CD4-positive, alpha-beta memory T cell (primary cell): ENCODE data around the gene ENO1. TPM values are rescaled to one million over a fixed set of nuclear protein-coding genes. Genes with fewer than 3 reads are reported as not detected.
"Not testable (repeated sequence)": the region's sequence is repeated elsewhere in the genome, so short reads cannot be mapped to it uniquely, and the experiment has no call there.

Experiments
- CTCF ChIA-PET: fragments of 350-600 bp; sonication (Branson Sonifier 250); formaldehyde crosslinking; loops from one replicate; lab custom pipeline; 2021; ENCODE audit warnings: inconsistent platforms; ENCODE audit not compliant: partially characterized antibody; lab: Charles Lee
- POLR2A ChIA-PET: fragments of 350-600 bp; sonication (Branson Sonifier 250); formaldehyde crosslinking; loops from one replicate; lab custom pipeline; 2021; ENCODE audit not compliant: partially characterized antibody; lab: Charles Lee
- DNase-seq, 5 donors: peaks; one replicate each; pipeline versions ENCODE4 v3.0.0 to v3.0.0-alpha.2; 2020 to 2022; ENCODE audit warnings: mixed read lengths in 1 of 5
- H3K27ac ChIP-seq: one replicate; pipeline ENCODE4 v1.7.0; 2013; ENCODE audit warnings: low read depth, low read length
- H3K27me3 ChIP-seq: 2 replicates; pipeline ENCODE4 v1.7.0; 2013; ENCODE audit warnings: mild to moderate bottlenecking, low read length, moderate library complexity; ENCODE audit not compliant: insufficient read depth
- H3K36me3 ChIP-seq: 2 replicates; pipeline ENCODE4 v1.7.0; 2013; ENCODE audit warnings: mild to moderate bottlenecking, low read length, moderate library complexity; ENCODE audit not compliant: insufficient read depth
- H3K4me1 ChIP-seq: 2 replicates; pipeline ENCODE4 v1.7.0; 2013; ENCODE audit warnings: mild to moderate bottlenecking, low read length, moderate library complexity; ENCODE audit not compliant: insufficient read depth
- H3K4me3 ChIP-seq, 2 donors: one replicate each; pipeline ENCODE4 v1.7.0; 2013; ENCODE audit warnings: low read length in 2 of 2, mild to moderate bottlenecking in 1 of 2
- H3K9me3 ChIP-seq, 2 donors: one replicate each; pipeline ENCODE4 v1.7.0; 2013; ENCODE audit warnings: low read length in 2 of 2, control low read depth in 1 of 2; ENCODE audit not compliant: control insufficient read depth in 1 of 2
- H3K27ac Mint-ChIP-seq, 7 donors: one replicate each; pipeline ENCODE4 v1.8.0; 2020 to 2021; ENCODE audit warnings: mixed read lengths in 7 of 7, mild to moderate bottlenecking in 6 of 7, inconsistent platforms in 3 of 7, moderate library complexity in 3 of 7
- H3K27me3 Mint-ChIP-seq, 2 donors: one replicate each; pipeline ENCODE4 v1.8.0; 2020 to 2021; ENCODE audit warnings: mixed read lengths in 2 of 2
- H3K36me3 Mint-ChIP-seq, 2 donors: one replicate each; pipeline ENCODE4 v1.8.0; 2020 to 2021; ENCODE audit warnings: mixed read lengths in 2 of 2, inconsistent platforms in 1 of 2, mild to moderate bottlenecking in 1 of 2
- H3K4me1 Mint-ChIP-seq, 4 donors: one replicate each; pipeline ENCODE4 v1.8.0; 2020 to 2021; ENCODE audit warnings: mixed read lengths in 4 of 4, mild to moderate bottlenecking in 1 of 4
- H3K4me3 Mint-ChIP-seq, 8 donors: one replicate each; pipeline ENCODE4 v1.8.0; 2020 to 2021; ENCODE audit warnings: mixed read lengths in 8 of 8, mild to moderate bottlenecking in 7 of 8, moderate library complexity in 6 of 8, inconsistent platforms in 3 of 8
- H3K9me3 Mint-ChIP-seq, 8 donors: one replicate each; pipeline ENCODE4 v1.8.0; 2020 to 2021; ENCODE audit warnings: mixed read lengths in 8 of 8, mild to moderate bottlenecking in 5 of 8, inconsistent platforms in 3 of 8, moderate library complexity in 1 of 8
- intact Hi-C: fragments of 100-400 bp; cut with micrococcal nuclease; formaldehyde crosslinking; loops from one replicate; pipeline ENCODE4 v1.15.1; 2023
- polyA plus RNA-seq, 2 donors: library from polyadenylated mRNA; unstranded; fragments of 300-500 nt; fragmentation: Illumina TruSeq; gene quantifications; one replicate each; pipeline ENCODE4 v1.2.3, GENCODE V29; 2021
- total RNA-seq, 2 experiments: library from RNA; stranded (reverse); gene quantifications; one replicate each; pipeline ENCODE4 v1.2.3, GENCODE V29; 2021

ENO1 gene
- total RNA-seq, result 100 to 1,000 TPM; 291 to 305 TPM
- 1,000 to 10,000 TPM; 1,071 to 1,157 TPM for polyA plus RNA-seq

GRCh38 chr1:8878448-8878697, at the start of gene ENO1:
Gene ENO1 (minus strand): TSS chr1:8878686. CDS start chr1:8874908, 3,778 bp downstream.
- H3K4me1 Mint-ChIP-seq, result peaks cover 28 to 64% (median 38%) of the 10 kb centered on the region in 4 donors
- peaks cover 51% of the 10 kb centered on the region for H3K4me1 ChIP-seq
- H3K9me3 Mint-ChIP-seq, result no peaks in the 10 kb centered on the region
- H3K27ac ChIP-seq, result peak within 1 kb of the TSS; percentile 89
- H3K27me3 ChIP-seq, result no peaks in the 10 kb centered on the region
- peak within 1 kb of the TSS; percentile 94 to 99 (median 97) for H3K27ac Mint-ChIP-seq
- intact Hi-C loops, result loop anchor here (1.0 to 5.0 kb wide), 5 partner anchors 19 to 917 kb away; partner anchors contain the start of genes GPR157, PARK7 and RERE
- peaks cover 16 to 43% of the 10 kb centered on the region in 2 donors for H3K36me3 Mint-ChIP-seq
- CTCF ChIA-PET, result interaction anchor here (1.0 to 8.4 kb wide), 2 partner anchors 17 to 41 kb away, joined by 3 to 118 read pairs; no protein-coding TSS in a partner anchor
- no peaks in the 10 kb centered on the region for H3K9me3 ChIP-seq
- no peak for DNase-seq
- H3K4me3 ChIP-seq, result peak within 1 kb of the TSS; percentile 73 to 94
- POLR2A ChIA-PET, result interaction anchor here (0.7 to 4.0 kb wide), 20 partner anchors 10 to 751 kb away, joined by 3 to 47 read pairs (median 4); partner anchors contain the start of gene RERE
- no peaks in the 10 kb centered on the region for H3K27me3 Mint-ChIP-seq
- peak within 1 kb of the TSS; percentile 93 to 97 (median 95) for H3K4me3 Mint-ChIP-seq
- peaks cover 8% of the 10 kb centered on the region for H3K36me3 ChIP-seq

DNA sequence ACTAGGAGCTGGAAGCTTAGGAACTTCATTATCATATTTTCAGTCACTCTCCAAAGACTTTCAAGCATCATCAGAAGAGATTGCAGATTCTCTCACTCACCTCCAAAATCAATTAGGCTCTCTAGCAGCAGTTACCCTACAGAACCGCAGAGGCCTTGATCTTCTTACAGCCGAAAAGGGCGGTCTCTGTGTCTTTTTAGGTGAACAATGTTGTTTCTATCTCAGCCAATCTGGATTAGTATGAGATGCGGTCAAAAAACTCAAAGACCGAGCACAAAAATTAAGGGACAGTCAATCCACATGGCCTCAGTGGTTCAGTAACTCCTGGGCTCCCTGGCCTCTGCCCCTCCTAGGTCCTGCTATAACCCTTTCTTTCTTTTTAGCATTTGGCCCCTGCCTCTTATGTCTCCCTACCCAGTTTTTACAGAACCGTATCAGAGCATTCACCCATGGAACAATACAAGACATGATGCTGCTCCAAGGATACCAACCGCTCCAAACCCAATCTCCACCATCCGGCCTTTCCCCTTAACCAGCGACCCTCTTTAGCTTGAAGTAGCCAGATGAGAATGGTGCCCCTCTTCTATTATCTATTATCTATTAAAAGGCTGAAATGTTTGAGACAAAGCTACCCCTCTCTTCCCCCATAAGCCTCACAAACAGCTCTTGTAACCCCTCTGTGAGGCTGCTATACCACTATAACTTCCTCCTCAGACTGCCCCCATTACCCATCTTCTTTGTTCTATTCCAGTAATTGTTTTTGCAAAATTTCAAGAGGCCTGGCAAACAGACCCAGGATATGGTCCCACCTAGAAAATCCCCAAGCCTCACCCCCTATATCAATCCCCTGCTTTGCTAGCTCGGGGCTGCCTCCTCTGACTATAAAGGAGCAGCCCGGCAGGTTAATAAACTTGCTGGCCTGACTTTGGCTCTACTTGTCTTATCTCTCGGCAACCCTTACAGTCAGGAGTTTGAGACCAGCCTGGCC, 48.5 kb upstream of the ENO1 start:
- Mint-ChIP-seq H3K27me3 (no peaks in the 10 kb centered on the region), H3K36me3 (no peaks in the 10 kb centered on the region), H3K9me3 (peaks cover 0 to 2% (median 0%) of the 10 kb centered on the region in 8 donors), H3K4me1 (peaks cover 0 to 4% (median 0%) of the 10 kb centered on the region in 4 donors), H3K4me3 (no peak overlapping the region), H3K27ac (no peak overlapping the region)
- Histone ChIP-seq H3K4me1 (no peaks in the 10 kb centered on the region), H3K27me3 (no peaks in the 10 kb centered on the region), H3K9me3 (no peaks in the 10 kb centered on the region), H3K36me3 (no peaks in the 10 kb centered on the region), H3K27ac (no peak overlapping the region), H3K4me3 (no peak overlapping the region)
- POLR2A ChIA-PET, result no interaction called here
- intact Hi-C loops, result no loop called here
- CTCF ChIA-PET, result interaction anchor here (0.7 kb wide), 2 partner anchors 61 to 78 kb away, joined by 3 to 4 read pairs; no protein-coding TSS in a partner anchor
- DNase-seq, result no peak

GRCh38 chr1:8925960-8926359, 47.5 kb upstream of the ENO1 start:
- Histone ChIP-seq H3K4me3 (no peak overlapping the region), H3K4me1 (peaks cover 8% of the 10 kb centered on the region), H3K27me3 (no peaks in the 10 kb centered on the region), H3K27ac (no peak overlapping the region), H3K36me3 (no peaks in the 10 kb centered on the region), H3K9me3 (no peaks in the 10 kb centered on the region)
- Mint-ChIP-seq H3K4me1 (peaks cover 5 to 15% (median 7%) of the 10 kb centered on the region in 4 donors), H3K9me3 (no peaks in the 10 kb centered on the region), H3K27ac (no peak overlapping the region), H3K36me3 (no peaks in the 10 kb centered on the region), H3K4me3 (no peak overlapping the region), H3K27me3 (no peaks in the 10 kb centered on the region)
- ChIA-PET POLR2A (no interaction called here), CTCF (interaction anchor here (4.3 kb wide), 1 partner anchor 62 kb away, joined by 22 read pairs; no protein-coding TSS in a partner anchor)
- intact Hi-C loops, result no loop called here
- no peak for DNase-seq

DNA sequence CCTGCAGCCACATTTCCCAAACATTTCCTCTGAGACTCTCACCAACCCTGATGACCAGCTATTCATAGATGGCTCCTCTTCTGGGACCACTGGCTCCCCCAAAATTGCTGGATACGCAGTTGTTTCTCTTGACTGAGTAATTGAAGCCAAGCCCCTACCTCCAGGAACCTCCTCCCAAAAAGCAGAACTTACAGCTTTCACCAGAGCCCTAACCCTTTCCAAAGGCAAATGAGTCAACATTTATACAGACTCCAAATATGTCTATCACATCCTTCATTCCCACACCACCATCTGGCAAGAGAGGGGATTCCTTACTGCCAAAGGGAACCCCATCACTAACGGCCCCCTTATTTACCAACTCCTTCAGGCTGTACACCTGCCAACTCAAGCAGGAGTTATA, 46.9 kb upstream of the ENO1 start:
- POLR2A ChIA-PET, result no interaction called here
- H3K27me3 ChIP-seq, result no peaks in the 10 kb centered on the region
- no peaks in the 10 kb centered on the region for H3K9me3 ChIP-seq
- H3K4me1 ChIP-seq, result peaks cover 12% of the 10 kb centered on the region
- H3K27ac Mint-ChIP-seq, result no peak overlapping the region
- peaks cover 8 to 20% (median 11%) of the 10 kb centered on the region in 4 donors for H3K4me1 Mint-ChIP-seq
- H3K36me3 ChIP-seq, result no peaks in the 10 kb centered on the region
- H3K27ac ChIP-seq, result no peak overlapping the region
- H3K36me3 Mint-ChIP-seq, result no peaks in the 10 kb centered on the region
- no peaks in the 10 kb centered on the region for H3K9me3 Mint-ChIP-seq
- H3K27me3 Mint-ChIP-seq, result no peaks in the 10 kb centered on the region
- no peak for DNase-seq
- CTCF ChIA-PET, result interaction anchor here (4.3 kb wide), 1 partner anchor 63 kb away, joined by 22 read pairs; no protein-coding TSS in a partner anchor
- H3K4me3 ChIP-seq, result no peak overlapping the region
- intact Hi-C loops, result no loop called here
- no peak overlapping the region for H3K4me3 Mint-ChIP-seq

GRCh38 chr1:8922962-8923361, 44.5 kb upstream of the ENO1 start:
- Mint-ChIP-seq H3K27me3 (no peaks in the 10 kb centered on the region), H3K27ac (no peak overlapping the region), H3K4me1 (peaks cover 11 to 25% (median 17%) of the 10 kb centered on the region in 4 donors), H3K4me3 (no peak overlapping the region), H3K36me3 (no peaks in the 10 kb centered on the region), H3K9me3 (no peaks in the 10 kb centered on the region)
- H3K4me1 ChIP-seq, result peaks cover 21% of the 10 kb centered on the region
- no peaks in the 10 kb centered on the region for H3K36me3 ChIP-seq
- H3K27ac ChIP-seq, result no peak overlapping the region
- ChIA-PET CTCF (interaction anchor here (1.0 to 4.3 kb wide), 2 partner anchors 65 to 82 kb away, joined by 4 to 22 read pairs; no protein-coding TSS in a partner anchor), POLR2A (no interaction called here)
- H3K9me3 ChIP-seq, result no peaks in the 10 kb centered on the region
- intact Hi-C loops, result no loop called here
- H3K4me3 ChIP-seq, result no peak overlapping the region
- H3K27me3 ChIP-seq, result no peaks in the 10 kb centered on the region
- DNase-seq, result no peak

DNA sequence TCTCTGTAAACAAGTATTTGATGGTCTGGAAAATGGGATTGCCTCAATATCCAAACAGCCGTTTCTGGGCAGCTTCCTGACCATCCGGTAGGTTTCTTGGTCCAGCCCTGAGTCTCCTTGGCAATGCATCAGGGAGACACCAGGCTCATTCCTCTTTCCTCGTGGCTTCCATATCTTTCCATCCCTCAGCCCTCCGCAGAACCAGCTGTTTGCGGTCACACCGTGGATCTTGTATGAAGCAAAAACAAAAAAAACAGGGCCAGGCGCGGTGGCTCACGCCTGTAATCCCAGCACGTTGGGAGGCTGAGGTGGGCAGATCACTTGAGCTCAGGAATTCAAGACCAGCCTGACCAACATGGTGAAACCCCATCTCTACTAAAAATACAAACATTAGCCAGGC, 39.0 kb upstream of the ENO1 start:
- H3K9me3 Mint-ChIP-seq, H3K27me3 ChIP-seq, DNase-seq, H3K36me3 Mint-ChIP-seq, H3K9me3 ChIP-seq, H3K27ac ChIP-seq, H3K4me3 ChIP-seq, H3K36me3 ChIP-seq, H3K4me3 Mint-ChIP-seq, H3K27me3 Mint-ChIP-seq, H3K27ac Mint-ChIP-seq: not testable (repeated sequence)
- intact Hi-C loops, result loop anchor here (5.0 kb wide), 1 partner anchor 55 kb away; no protein-coding TSS in a partner anchor
- ChIA-PET CTCF (interaction anchor here (0.7 to 8.7 kb wide), 14 partner anchors 20 to 1897 kb away, joined by 3 to 154 read pairs (median 3); no protein-coding TSS in a partner anchor), POLR2A (interaction anchor here (0.5 to 1.2 kb wide), 3 partner anchors 17 to 70 kb away, joined by 3 to 5 read pairs (median 3); partner anchors contain the start of gene ENO1)
- peaks cover 21% of the 10 kb centered on the region for H3K4me1 ChIP-seq
- H3K4me1 Mint-ChIP-seq, result peaks cover 11 to 26% (median 17%) of the 10 kb centered on the region in 4 donors

GRCh38 chr1:8915446-8915845, 37.0 kb upstream of the ENO1 start:
- POLR2A ChIA-PET, result no interaction called here
- DNase-seq, result no peak
- H3K4me3 ChIP-seq, result no peak overlapping the region
- peaks cover 9% of the 10 kb centered on the region for H3K4me1 ChIP-seq
- H3K27ac Mint-ChIP-seq, result no peak overlapping the region
- no peak overlapping the region for H3K27ac ChIP-seq
- H3K4me3 Mint-ChIP-seq, result no peak overlapping the region
- H3K36me3 ChIP-seq, result no peaks in the 10 kb centered on the region
- peaks cover 0 to 3% of the 10 kb centered on the region in 2 donors for H3K27me3 Mint-ChIP-seq
- no peaks in the 10 kb centered on the region for H3K27me3 ChIP-seq
- H3K9me3 ChIP-seq, result no peaks in the 10 kb centered on the region
- H3K9me3 Mint-ChIP-seq, result no peaks in the 10 kb centered on the region
- intact Hi-C loops, result loop anchor here (5.0 kb wide), 1 partner anchor 57 kb away; no protein-coding TSS in a partner anchor
- CTCF ChIA-PET, result interaction anchor here (0.7 to 8.7 kb wide), 4 partner anchors 48 to 92 kb away, joined by 3 to 154 read pairs (median 11); no protein-coding TSS in a partner anchor
- H3K36me3 Mint-ChIP-seq, result no peaks in the 10 kb centered on the region
- peaks cover 3 to 8% (median 5%) of the 10 kb centered on the region in 4 donors for H3K4me1 Mint-ChIP-seq
